AG04449 (cell line): Measurements from ENCODE around the gene KRTAP10-1.

Experiments used
- CTCF ChIA-PET: fragments of 350-600 bp; formaldehyde crosslinking; extraction: SDS; loops from one replicate; lab custom pipeline; 2021; ENCODE audit warnings: antibody characterized with exemption; lab: Yijun Ruan, JAX
- POLR2A ChIA-PET: fragments of 400-600, 350-600 bp; formaldehyde crosslinking; extraction: SDS; loops from one replicate; lab custom pipeline; 2020; ENCODE audit warnings: antibody characterized with exemption, inconsistent platforms; lab: Yijun Ruan, JAX
- DNase-seq: peaks from one replicate; pipeline ENCODE4 v3.0.0-alpha.2; 2010; ENCODE audit warnings: low read depth, low spot score
- H3K4me3 ChIP-seq: 2 replicates; pipeline ENCODE4 v1.5.1; 2011; ENCODE audit warnings: low read depth, mild to moderate bottlenecking, control low read depth, low read length
- CTCF ChIP-seq: IDR thresholded peaks from one replicate; pipeline ENCODE4 v1.5.1; 2011; ENCODE audit warnings: mild to moderate bottlenecking, moderate library complexity, low read length, control low read depth, inconsistent platforms; ENCODE audit not compliant: insufficient read depth; ENCODE audit errors: missing control alignments

The KRTAP10-1 gene

DNA sequence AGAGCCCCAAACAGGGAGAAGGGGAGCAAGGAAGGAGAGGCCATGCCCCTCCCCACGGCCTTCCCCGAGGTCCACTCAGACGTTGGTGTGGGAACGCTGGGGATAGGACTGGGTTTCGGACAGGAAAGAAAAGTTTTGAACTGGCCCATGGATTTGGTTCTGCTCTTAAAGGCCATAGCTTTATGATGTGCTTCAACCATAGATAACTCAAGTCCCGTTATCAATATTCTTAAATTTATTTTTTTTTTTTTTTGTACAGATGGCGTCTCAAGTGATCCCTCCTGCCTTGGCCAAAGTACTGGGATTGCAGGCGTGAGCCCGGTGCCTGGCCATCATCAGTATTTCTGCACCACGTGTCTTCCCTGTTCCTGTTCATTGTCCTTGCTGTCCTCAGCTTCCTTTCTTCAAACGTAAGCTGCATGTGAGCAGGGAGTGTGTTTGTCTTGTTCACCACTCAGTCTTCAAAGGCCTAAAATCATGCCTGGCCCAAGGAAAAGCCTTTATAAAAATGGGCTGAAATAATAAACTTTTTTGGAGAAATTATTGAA lies 820 bp upstream of the KRTAP10-1 start:
- no peak overlapping the region for H3K4me3 ChIP-seq
- ChIA-PET CTCF (no interaction called here), POLR2A (no interaction called here)
- no peak for TF ChIP-seq CTCF
- no peak for DNase-seq

- H3K4me3 ChIP-seq, result no peak overlapping the region
- ChIA-PET POLR2A (no interaction called here), CTCF (no interaction called here)
- DNase-seq, result no peak
- no peak for TF ChIP-seq CTCF
These were observed 949 bp downstream of the KRTAP10-1 start for GRCh38 chr21:44539046-44539445.

DNA sequence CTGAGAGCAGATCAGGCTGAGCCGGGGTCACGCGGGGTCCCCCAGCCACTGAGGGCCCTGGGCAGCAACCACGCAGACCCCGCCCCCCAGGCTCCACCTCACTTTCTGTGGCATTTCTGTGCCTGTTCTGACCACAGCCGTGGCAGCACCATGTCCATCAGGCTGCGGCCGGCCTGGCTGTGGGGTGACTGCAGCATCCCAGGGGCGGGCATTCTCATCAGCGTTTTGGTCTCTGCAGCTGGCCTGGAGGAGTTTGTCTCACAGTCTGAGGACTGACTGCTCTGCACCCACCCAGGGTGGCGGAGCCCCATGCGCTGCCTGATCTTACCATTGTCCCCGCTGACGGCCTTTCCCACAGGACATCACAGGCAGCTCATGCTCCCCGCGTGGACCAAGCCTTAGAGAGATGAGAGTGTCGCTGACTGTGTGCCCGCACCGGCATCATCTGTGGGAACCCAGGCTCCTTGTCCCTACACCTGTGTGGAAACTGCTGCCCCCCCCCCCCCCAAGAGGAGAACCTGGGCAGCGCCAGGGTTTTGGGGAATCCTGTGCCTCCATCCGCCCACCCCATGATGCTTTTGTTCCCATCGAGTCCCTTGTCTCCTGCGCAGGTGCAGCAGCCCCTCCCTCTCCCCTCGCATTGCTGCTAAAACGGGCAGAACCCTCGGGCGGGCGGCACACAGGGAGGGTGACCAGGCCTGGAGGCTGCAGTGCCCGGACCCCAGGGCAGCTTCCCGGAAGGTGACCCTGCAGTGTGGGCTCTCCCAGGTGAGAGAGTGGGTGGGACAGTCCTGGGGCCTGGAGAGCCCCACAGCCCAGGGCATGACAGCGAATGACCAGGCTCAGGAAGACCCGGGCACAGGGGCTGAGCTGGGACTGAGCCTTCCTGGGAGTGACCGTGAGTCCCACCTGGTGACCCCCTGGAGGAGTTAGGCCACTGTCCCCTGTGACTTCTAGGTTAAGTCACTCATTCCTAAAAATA lies 1.8 kb downstream of the KRTAP10-1 start:
- no peak overlapping the region for H3K4me3 ChIP-seq
- ChIA-PET CTCF (no interaction called here), POLR2A (no interaction called here)
- TF ChIP-seq CTCF, result no peak
- DNase-seq, result no peak

DNA sequence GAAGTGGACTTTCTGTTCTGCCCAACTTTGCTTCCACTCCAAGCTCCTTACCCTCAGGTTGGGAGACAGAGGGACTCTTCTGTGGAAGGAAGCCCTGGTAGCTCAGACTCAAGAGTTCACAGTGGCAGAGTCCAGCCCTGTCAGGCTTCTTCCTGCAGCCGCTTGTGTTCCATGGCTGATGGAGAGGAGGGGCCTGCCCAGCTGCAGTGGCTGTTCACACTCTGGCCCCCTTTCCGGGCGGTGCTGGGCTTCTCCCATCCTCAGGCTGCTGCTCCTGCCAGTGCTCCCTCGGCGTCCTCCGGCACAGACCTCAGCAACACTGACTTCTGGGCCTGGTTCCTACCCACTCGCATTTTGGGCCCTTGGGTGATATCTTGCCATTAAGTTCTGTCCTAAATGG lies 4.0 kb downstream of the KRTAP10-1 start:
- no peak overlapping the region for H3K4me3 ChIP-seq
- ChIA-PET CTCF (interaction anchor here (1.4 kb wide), 1 partner anchor 26 kb away, joined by 7 read pairs; no protein-coding TSS in a partner anchor), POLR2A (no interaction called here)
- DNase-seq, result no peak
- no peak for TF ChIP-seq CTCF

- no peak overlapping the region for H3K4me3 ChIP-seq
- no peak for TF ChIP-seq CTCF
- ChIA-PET POLR2A (no interaction called here), CTCF (no interaction called here)
- DNase-seq, result no peak
These were observed 5.3 kb downstream of the KRTAP10-1 start for GRCh38 chr21:44534688-44535087.

DNA sequence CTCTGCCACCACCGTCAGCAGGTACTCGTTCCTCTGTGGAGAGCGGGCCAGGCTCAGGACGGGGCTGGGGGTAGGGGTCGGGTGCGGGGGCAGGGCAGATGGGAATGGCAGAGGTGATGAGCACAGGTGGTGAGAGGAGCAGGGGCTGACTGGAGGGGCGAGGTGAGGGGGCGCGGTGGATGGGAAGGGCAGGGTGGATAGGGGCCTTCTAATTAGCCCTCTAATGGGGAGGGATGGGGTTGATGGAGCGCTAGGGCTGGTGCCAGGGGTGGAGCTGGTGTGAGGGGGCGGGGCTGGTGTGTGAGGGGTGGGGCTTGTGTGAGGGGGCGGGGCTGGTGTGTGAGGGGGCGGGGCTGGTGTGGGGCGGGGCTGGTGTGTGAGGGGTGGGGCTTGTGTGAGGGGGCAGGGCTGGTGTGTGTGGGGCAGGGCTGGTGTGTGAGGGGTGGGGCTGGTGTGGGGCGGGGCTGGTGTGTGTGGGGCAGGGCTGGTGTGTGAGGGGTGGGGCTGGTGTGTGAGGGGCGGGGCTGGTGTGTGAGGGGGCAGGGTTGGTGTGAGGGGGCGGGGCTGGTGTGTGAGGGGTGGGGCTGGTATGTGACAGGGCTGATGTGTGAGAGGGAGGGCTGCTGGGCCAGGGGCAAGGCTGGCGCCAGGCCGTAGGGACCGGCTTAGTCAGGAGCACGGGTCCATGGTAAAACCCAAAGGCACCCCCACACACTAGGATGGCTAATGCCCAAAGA lies 5.9 kb downstream of the KRTAP10-1 start:
- TF ChIP-seq CTCF, result no peak
- ChIA-PET POLR2A (no interaction called here), CTCF (no interaction called here)
- no peak overlapping the region for H3K4me3 ChIP-seq
- no peak for DNase-seq
